Kidney capillary endothelial cell (primary cell): ENCODE results near the gene UBQLN2.
A peak's percentile ranks its signal among the peaks of the same experiment; 100 is the strongest.
"Not testable (repeated sequence)": the region's sequence is repeated elsewhere in the genome, so short reads cannot be mapped to it uniquely, and the experiment has no call there.

Experiments
- DNase-seq: peaks from one replicate; pipeline ENCODE4 v3.0.0-alpha.2; 2018; ENCODE audit warnings: low spot score

Gene UBQLN2

GRCh38 chrX:56563231-56564161, at the start of gene UBQLN2:
UBQLN2 (plus strand) TSS chrX:56563627; CDS start chrX:56563874, 247 bp downstream.
- peak; percentile 21 for DNase-seq

- no peak for DNase-seq
Measured at GRCh38 chrX:56519642-56520041, 43.8 kb upstream of the UBQLN2 start.

- not testable (repeated sequence) for DNase-seq
Measured at GRCh38 chrX:56529482-56530007, 33.9 kb upstream of the UBQLN2 start.

- no peak for DNase-seq
Measured at GRCh38 chrX:56530011-56530410, 33.4 kb upstream of the UBQLN2 start.

GRCh38 chrX:56550667-56551066, 12.8 kb upstream of the UBQLN2 start:
- DNase-seq: no peak

GRCh38 chrX:56554870-56555269, 8.6 kb upstream of the UBQLN2 start:
- no peak for DNase-seq

- no peak for DNase-seq
Measured at GRCh38 chrX:56557376-56557929, 6.0 kb upstream of the UBQLN2 start.

GRCh38 chrX:56564164-56564885, 898 bp downstream of the UBQLN2 start:
- DNase-seq: no peak

- DNase-seq: no peak
Measured at GRCh38 chrX:56564921-56565840, 1.8 kb downstream of the UBQLN2 start.

- DNase-seq: no peak
Measured at GRCh38 chrX:56569378-56570057, 6.1 kb downstream of the UBQLN2 start.

- DNase-seq: no peak
Measured at GRCh38 chrX:56572975-56573374, 9.5 kb downstream of the UBQLN2 start.

- DNase-seq: no peak
Measured at GRCh38 chrX:56574861-56575260, 11.4 kb downstream of the UBQLN2 start.

GRCh38 chrX:56576721-56577120, 13.3 kb downstream of the UBQLN2 start:
- no peak for DNase-seq

GRCh38 chrX:56588397-56589188, 25.2 kb downstream of the UBQLN2 start:
- no peak for DNase-seq

GRCh38 chrX:56591830-56592229, 28.4 kb downstream of the UBQLN2 start:
- not testable (repeated sequence) for DNase-seq

- DNase-seq: no peak
Measured at GRCh38 chrX:56600141-56600540, 36.7 kb downstream of the UBQLN2 start.

- no peak for DNase-seq
Measured at GRCh38 chrX:56600987-56601386, 37.6 kb downstream of the UBQLN2 start.

GRCh38 chrX:56615282-56615681, 51.9 kb downstream of the UBQLN2 start:
- no peak for DNase-seq
